Stomach smooth muscle (tissue), 2 donors: ENCODE data around the gene MTFMT.
A peak's percentile ranks its signal among the peaks of the same experiment; 100 is the strongest.
"Not testable (repeated sequence)": the region's sequence is repeated elsewhere in the genome, so short reads cannot be mapped to it uniquely, and the experiment has no call there.

ENCODE experiments used
- H3K27ac ChIP-seq: one replicate; pipeline ENCODE4 v1.7.0; 2013; ENCODE audit warnings: mild to moderate bottlenecking, low read length, inconsistent platforms
- H3K27me3 ChIP-seq, 2 donors: one replicate each; pipeline ENCODE4 v1.7.0; 2013; ENCODE audit warnings: low read length in 2 of 2; ENCODE audit not compliant: insufficient read depth in 2 of 2, control insufficient read depth in 1 of 2
- H3K36me3 ChIP-seq, 2 donors: one replicate each; pipeline ENCODE4 v1.7.0; 2013; ENCODE audit warnings: low read length in 2 of 2; ENCODE audit not compliant: control insufficient read depth in 2 of 2, insufficient read depth in 2 of 2
- H3K4me1 ChIP-seq: one replicate; pipeline ENCODE4 v1.7.0; 2013; ENCODE audit warnings: low read length; ENCODE audit not compliant: control insufficient read depth, insufficient read depth
- H3K4me3 ChIP-seq, 2 donors: one replicate each; pipeline ENCODE4 v1.7.0; 2013; ENCODE audit warnings: low read length in 2 of 2
- H3K9ac ChIP-seq, 2 donors: one replicate each; pipeline ENCODE4 v1.7.0; 2013; ENCODE audit warnings: low read length in 2 of 2, mild to moderate bottlenecking in 1 of 2
- H3K9me3 ChIP-seq, 2 donors: one replicate each; pipeline ENCODE4 v1.7.0; 2013; ENCODE audit warnings: low read length in 2 of 2; ENCODE audit not compliant: control insufficient read depth in 2 of 2
- donor health status: healthy.
- donor health status: Pancreatic carcinoma.

MTFMT gene

GRCh38 chr15:65028921-65029735 lies at the start of gene MTFMT:
Gene MTFMT (minus strand): TSS chr15:65029639. CDS start chr15:65029613, 26 bp downstream.
- peaks cover 11% of the 10 kb centered on the region for H3K4me1 ChIP-seq
- H3K4me3 ChIP-seq = peak within 1 kb of the TSS; percentile 87 to 88
- no peaks in the 10 kb centered on the region for H3K27me3 ChIP-seq
- peak within 1 kb of the TSS; percentile 82 to 87 for H3K9ac ChIP-seq
- no peaks in the 10 kb centered on the region for H3K9me3 ChIP-seq
- no peak within 1 kb of the TSS for H3K27ac ChIP-seq
- H3K36me3 ChIP-seq = peaks cover 3 to 12% of the 10 kb centered on the region in 2 donors

GRCh38 chr15:65077981-65078352 lies 48.5 kb upstream of the MTFMT start:
- Histone ChIP-seq H3K4me3 (peak overlapping the region in 1 of 2 donors; percentile 22), H3K4me1 (peaks cover 23% of the 10 kb centered on the region), H3K9me3 (no peaks in the 10 kb centered on the region), H3K36me3 (no peaks in the 10 kb centered on the region), H3K27me3 (peaks cover 3 to 19% of the 10 kb centered on the region in 2 donors), H3K27ac (no peak overlapping the region), H3K9ac (no peak overlapping the region)

GRCh38 chr15:65077291-65077980 lies 48.0 kb upstream of the MTFMT start:
- peaks cover 20% of the 10 kb centered on the region for H3K4me1 ChIP-seq
- H3K4me3 ChIP-seq = peak overlapping the region in 1 of 2 donors; percentile 22
- H3K27ac ChIP-seq = no peak overlapping the region
- peaks cover 3 to 19% of the 10 kb centered on the region in 2 donors for H3K27me3 ChIP-seq
- H3K9ac ChIP-seq = no peak overlapping the region
- no peaks in the 10 kb centered on the region for H3K36me3 ChIP-seq
- H3K9me3 ChIP-seq = no peaks in the 10 kb centered on the region

GRCh38 chr15:65076486-65077290 lies 47.2 kb upstream of the MTFMT start, which contains the start of gene KBTBD13:
Gene KBTBD13 (plus strand): TSS chr15:65076746. CDS start chr15:65076816, 70 bp downstream.
- no peaks in the 10 kb centered on the region for H3K36me3 ChIP-seq
- peak within 1 kb of the TSS in 1 of 2 donors; percentile 22 for H3K4me3 ChIP-seq
- no peak within 1 kb of the TSS for H3K27ac ChIP-seq
- no peak within 1 kb of the TSS for H3K9ac ChIP-seq
- peaks cover 22% of the 10 kb centered on the region for H3K4me1 ChIP-seq
- H3K27me3 ChIP-seq = peaks cover 3 to 19% of the 10 kb centered on the region in 2 donors
- no peaks in the 10 kb centered on the region for H3K9me3 ChIP-seq

GRCh38 chr15:65075607-65076395 lies 46.4 kb upstream of the MTFMT start:
- H3K27ac ChIP-seq = not testable (repeated sequence)

GRCh38 chr15:65074946-65075345 lies 45.5 kb upstream of the MTFMT start:
- H3K9ac ChIP-seq, H3K4me3 ChIP-seq, H3K27ac ChIP-seq, H3K9me3 ChIP-seq, H3K36me3 ChIP-seq: not testable (repeated sequence)
- H3K4me1 ChIP-seq = peaks cover 35% of the 10 kb centered on the region
- H3K27me3 ChIP-seq = peaks cover 3 to 19% of the 10 kb centered on the region in 2 donors

More at GRCh38 chr15:65075607-65076395, 46.4 kb upstream of the MTFMT start:
- H3K4me3 ChIP-seq, H3K9me3 ChIP-seq, H3K36me3 ChIP-seq, H3K9ac ChIP-seq: not testable (repeated sequence)
- Histone ChIP-seq H3K4me1 (peaks cover 27% of the 10 kb centered on the region), H3K27me3 (peaks cover 3 to 19% of the 10 kb centered on the region in 2 donors)

GRCh38 chr15:65072617-65073016 lies 43.2 kb upstream of the MTFMT start:
- Histone ChIP-seq H3K27me3 (peaks cover 0 to 14% of the 10 kb centered on the region in 2 donors), H3K27ac (peak overlapping the region; percentile 58), H3K4me1 (peaks cover 50% of the 10 kb centered on the region), H3K4me3 (no peak overlapping the region), H3K9ac (no peak overlapping the region), H3K9me3 (no peaks in the 10 kb centered on the region), H3K36me3 (no peaks in the 10 kb centered on the region)

GRCh38 chr15:65072027-65072426 lies 42.6 kb upstream of the MTFMT start:
- peak overlapping the region in 1 of 2 donors; percentile 21 for H3K9ac ChIP-seq
- H3K9me3 ChIP-seq = no peaks in the 10 kb centered on the region
- peak overlapping the region in 1 of 2 donors; percentile 40 for H3K4me3 ChIP-seq
- peak overlapping the region; percentile 58 for H3K27ac ChIP-seq
- no peaks in the 10 kb centered on the region for H3K36me3 ChIP-seq
- H3K4me1 ChIP-seq = peaks cover 48% of the 10 kb centered on the region
- peaks cover 0 to 12% of the 10 kb centered on the region in 2 donors for H3K27me3 ChIP-seq

- Histone ChIP-seq H3K27ac (peak overlapping the region; percentile 58), H3K9ac (no peak overlapping the region), H3K4me1 (peaks cover 52% of the 10 kb centered on the region), H3K27me3 (peaks cover 2 to 5% of the 10 kb centered on the region in 2 donors), H3K36me3 (no peaks in the 10 kb centered on the region), H3K4me3 (peak overlapping the region in 1 of 2 donors; percentile 40), H3K9me3 (no peaks in the 10 kb centered on the region)
These were observed 42.0 kb upstream of the MTFMT start for GRCh38 chr15:65071381-65071811.
